LoVo (cell line): ENCODE data around the gene VMAC.

Source experiments
- DNase-seq: peaks from one replicate; pipeline ENCODE4 v3.0.0-alpha.2; 2016; ENCODE audit warnings: low spot score

The VMAC gene

GRCh38 chr19:5903624-5904351 is 884 bp upstream of the VMAC start, which contains the start of gene NDUFA11:
TSS of gene NDUFA11 (minus strand) at chr19:5903790. CDS start at chr19:5903708, 82 bp downstream.
- DNase-seq: peak; percentile 94

- DNase-seq: no peak
Measured at GRCh38 chr19:5905114-5905778, 574 bp downstream of the VMAC start.

- DNase-seq: no peak
Measured at GRCh38 chr19:5907241-5907640, 2.6 kb downstream of the VMAC start.

GRCh38 chr19:5908773-5909442 is 4.2 kb downstream of the VMAC start:
- no peak for DNase-seq

- DNase-seq: no peak
Measured at GRCh38 chr19:5910638-5910907, 5.9 kb downstream of the VMAC start.

GRCh38 chr19:5911366-5911765 is 6.7 kb downstream of the VMAC start:
- no peak for DNase-seq

GRCh38 chr19:5913739-5914357 is 9.2 kb downstream of the VMAC start, which contains the start of gene CAPS:
TSS of gene CAPS (plus strand) at chr19:5914254. CDS start at chr19:5914407, 153 bp downstream.
- DNase-seq: peak; percentile 30

GRCh38 chr19:5914358-5914774 is 9.7 kb downstream of the VMAC start:
- DNase-seq: no peak

- DNase-seq: no peak
Measured at GRCh38 chr19:5914946-5915781, 10.5 kb downstream of the VMAC start.

GRCh38 chr19:5915782-5916165 is 11.1 kb downstream of the VMAC start:
- DNase-seq: no peak

- DNase-seq: no peak
Measured at GRCh38 chr19:5916181-5916708, 11.6 kb downstream of the VMAC start.

GRCh38 chr19:5917431-5918107 is 12.9 kb downstream of the VMAC start:
- no peak for DNase-seq

- DNase-seq: no peak
Measured at GRCh38 chr19:5918463-5919079, 13.9 kb downstream of the VMAC start.

GRCh38 chr19:5921516-5922160 is 17.0 kb downstream of the VMAC start:
- DNase-seq: no peak

- DNase-seq: no peak
Measured at GRCh38 chr19:5922161-5922545, 17.5 kb downstream of the VMAC start.

- no peak for DNase-seq
Measured at GRCh38 chr19:5923356-5923755, 18.7 kb downstream of the VMAC start.

- no peak for DNase-seq
Measured at GRCh38 chr19:5925830-5926427, 21.3 kb downstream of the VMAC start.

GRCh38 chr19:5926641-5927440 is 22.2 kb downstream of the VMAC start:
- DNase-seq: no peak

- DNase-seq: no peak
Measured at GRCh38 chr19:5927441-5927821, 22.8 kb downstream of the VMAC start.
